Colonic mucosa (tissue), 4 donors: ENCODE results near the gene EPHA2. TPM values are rescaled to one million over a fixed set of nuclear protein-coding genes. Genes with fewer than 3 reads are reported as not detected.

Experiments
- DNase-seq: peaks from one replicate; pipeline ENCODE4 v3.0.0-alpha.2; 2020
- H3K27ac ChIP-seq: fragments of 200-600 bp; one replicate; pipeline ENCODE4 v1.8.0; 2021
- H3K27me3 ChIP-seq: fragments of 200-600 bp; one replicate; pipeline ENCODE4 v1.8.0; 2021
- H3K36me3 ChIP-seq: fragments of 200-600 bp; one replicate; pipeline ENCODE4 v1.8.0; 2021
- H3K4me1 ChIP-seq: fragments of 200-600 bp; one replicate; pipeline ENCODE4 v1.8.0; 2021; ENCODE audit warnings: mild to moderate bottlenecking
- H3K4me3 ChIP-seq: fragments of 200-600 bp; one replicate; pipeline ENCODE4 v1.8.0; 2021
- H3K9ac ChIP-seq, 2 donors: one replicate each; pipeline ENCODE4 v1.7.0; 2013; ENCODE audit warnings: control low read depth in 2 of 2, low read depth in 2 of 2, low read length in 2 of 2
- H3K9me3 ChIP-seq: fragments of 200-600 bp; one replicate; pipeline ENCODE4 v1.8.0; 2021
- intact Hi-C: fragments of 100-400 bp; cut with DNase I; formaldehyde crosslinking; loops from one replicate; pipeline ENCODE4 v1.14.1; 2022
- total RNA-seq, 2 donors: library from RNA; stranded (reverse); fragmentation: NEBNext Ultra II Directional in 1 of 2; extraction: Animal tissue kit (Norgen Biotek cat#: 25700) in 1 of 2; gene quantifications; one replicate each; pipeline ENCODE4 v1.2.1, GENCODE V29; 2021
- TF ChIP-seq, protein P1 (sequence below): fragments of 200-600 bp; IDR thresholded peaks from one replicate; pipeline ENCODE4 v1.8.0; 2022; ENCODE audit warnings: antibody characterized with exemption, mild to moderate bottlenecking
- donor health status: healthy.
- donor health status: DM: no; HTN: no; CAD: no.
- donor health status: DM: no; HTN: no; CAD: no.

Gene EPHA2
- total RNA-seq, 2 donors from 2014 or later: 15.7 to 40.8 TPM

DNA sequence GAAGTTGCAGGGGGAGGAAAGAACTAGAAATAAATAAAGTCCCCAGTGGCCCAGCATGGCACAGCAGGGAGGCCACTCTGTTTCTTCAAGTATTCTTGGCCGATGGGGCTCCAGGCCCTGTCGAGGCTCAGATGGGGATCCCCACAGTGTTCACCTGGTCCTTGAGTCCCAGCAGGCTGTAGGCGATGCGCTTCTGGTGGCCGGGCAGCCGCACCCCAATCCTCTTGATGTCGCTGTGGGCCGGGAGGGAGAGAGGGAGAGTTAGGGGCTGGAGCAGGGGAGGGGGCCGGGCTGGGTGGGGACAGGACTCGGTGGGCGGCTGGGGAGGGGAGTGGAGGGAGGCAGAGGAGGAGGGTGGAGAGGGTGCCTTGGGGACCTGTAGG, 30.8 kb downstream of the EPHA2 start:
- H3K27me3 ChIP-seq: no peaks in the 10 kb centered on the region
- H3K9ac ChIP-seq: no peak overlapping the region
- no peaks in the 10 kb centered on the region for H3K4me1 ChIP-seq
- TF ChIP-seq, protein P1, sequence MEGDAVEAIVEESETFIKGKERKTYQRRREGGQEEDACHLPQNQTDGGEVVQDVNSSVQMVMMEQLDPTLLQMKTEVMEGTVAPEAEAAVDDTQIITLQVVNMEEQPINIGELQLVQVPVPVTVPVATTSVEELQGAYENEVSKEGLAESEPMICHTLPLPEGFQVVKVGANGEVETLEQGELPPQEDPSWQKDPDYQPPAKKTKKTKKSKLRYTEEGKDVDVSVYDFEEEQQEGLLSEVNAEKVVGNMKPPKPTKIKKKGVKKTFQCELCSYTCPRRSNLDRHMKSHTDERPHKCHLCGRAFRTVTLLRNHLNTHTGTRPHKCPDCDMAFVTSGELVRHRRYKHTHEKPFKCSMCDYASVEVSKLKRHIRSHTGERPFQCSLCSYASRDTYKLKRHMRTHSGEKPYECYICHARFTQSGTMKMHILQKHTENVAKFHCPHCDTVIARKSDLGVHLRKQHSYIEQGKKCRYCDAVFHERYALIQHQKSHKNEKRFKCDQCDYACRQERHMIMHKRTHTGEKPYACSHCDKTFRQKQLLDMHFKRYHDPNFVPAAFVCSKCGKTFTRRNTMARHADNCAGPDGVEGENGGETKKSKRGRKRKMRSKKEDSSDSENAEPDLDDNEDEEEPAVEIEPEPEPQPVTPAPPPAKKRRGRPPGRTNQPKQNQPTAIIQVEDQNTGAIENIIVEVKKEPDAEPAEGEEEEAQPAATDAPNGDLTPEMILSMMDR: no peak
- H3K27ac ChIP-seq: no peak overlapping the region
- no peak overlapping the region for H3K4me3 ChIP-seq
- no peak for DNase-seq
- intact Hi-C loops: no loop called here
- no peaks in the 10 kb centered on the region for H3K9me3 ChIP-seq
- no peaks in the 10 kb centered on the region for H3K36me3 ChIP-seq

DNA sequence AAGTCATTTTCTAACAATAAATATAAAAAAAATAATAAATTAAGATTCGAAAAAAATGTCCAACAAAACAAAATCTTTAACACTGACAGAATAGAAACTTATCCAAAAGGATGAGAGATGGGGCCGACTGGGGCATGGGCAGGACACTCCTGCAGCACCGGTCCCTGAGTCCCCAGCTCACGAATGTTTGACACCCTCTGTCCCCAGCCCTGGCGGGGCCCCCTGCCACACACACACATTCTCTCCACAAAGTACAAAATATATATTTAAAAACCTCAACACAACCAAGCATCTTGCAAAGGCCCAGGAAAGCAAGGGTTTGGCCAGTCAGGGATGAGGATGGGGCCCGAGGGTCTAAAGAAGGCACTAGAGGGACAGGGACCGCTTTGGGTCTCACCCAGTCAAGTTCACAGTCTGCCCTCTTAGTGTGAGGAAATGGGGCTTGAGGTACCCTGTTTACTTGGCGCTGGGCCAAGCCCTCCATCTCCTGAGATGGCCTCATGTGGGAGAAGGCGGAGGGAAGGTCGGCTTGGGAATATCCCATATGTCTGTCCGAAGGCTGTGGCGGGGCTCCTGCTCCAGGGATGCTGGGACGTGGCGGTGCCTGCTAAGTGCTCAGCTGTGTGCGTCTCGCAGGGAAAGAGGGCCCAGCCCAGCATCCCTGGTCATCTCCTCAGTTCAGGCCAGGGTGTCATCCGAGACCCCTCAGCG, 31.3 kb downstream of the EPHA2 start:
- no peaks in the 10 kb centered on the region for H3K27me3 ChIP-seq
- H3K27ac ChIP-seq: no peak overlapping the region
- intact Hi-C loops: no loop called here
- no peaks in the 10 kb centered on the region for H3K4me1 ChIP-seq
- DNase-seq: no peak
- no peaks in the 10 kb centered on the region for H3K9me3 ChIP-seq
- no peak overlapping the region for H3K9ac ChIP-seq
- TF ChIP-seq, protein P1: no peak
- H3K36me3 ChIP-seq: no peaks in the 10 kb centered on the region
- no peak overlapping the region for H3K4me3 ChIP-seq

DNA sequence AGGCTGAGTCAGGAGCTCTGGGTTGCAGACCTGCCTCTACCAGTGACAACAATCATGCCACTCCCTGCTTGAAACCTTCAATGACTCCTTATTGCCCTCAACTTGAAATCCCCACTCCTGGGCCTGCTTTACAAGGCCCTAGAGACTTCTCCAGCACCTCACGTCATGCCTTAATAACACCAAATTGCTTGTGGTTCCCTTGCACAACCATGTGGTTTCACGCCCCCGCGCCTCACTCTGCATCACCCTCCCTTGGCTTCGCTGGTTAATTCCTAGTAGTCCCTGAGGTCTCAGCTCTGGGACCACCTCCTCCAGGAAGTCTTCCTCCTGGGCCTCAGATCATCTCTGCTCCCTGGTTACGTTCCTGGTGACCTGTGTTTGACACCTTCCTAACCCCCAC, 33.0 kb downstream of the EPHA2 start:
- Histone ChIP-seq H3K9ac (no peak overlapping the region), H3K27me3 (no peaks in the 10 kb centered on the region), H3K4me3 (no peak overlapping the region), H3K36me3 (no peaks in the 10 kb centered on the region), H3K27ac (no peak overlapping the region), H3K9me3 (no peaks in the 10 kb centered on the region), H3K4me1 (no peaks in the 10 kb centered on the region)
- intact Hi-C loops: no loop called here
- TF ChIP-seq, protein P1: no peak
- DNase-seq: no peak

DNA sequence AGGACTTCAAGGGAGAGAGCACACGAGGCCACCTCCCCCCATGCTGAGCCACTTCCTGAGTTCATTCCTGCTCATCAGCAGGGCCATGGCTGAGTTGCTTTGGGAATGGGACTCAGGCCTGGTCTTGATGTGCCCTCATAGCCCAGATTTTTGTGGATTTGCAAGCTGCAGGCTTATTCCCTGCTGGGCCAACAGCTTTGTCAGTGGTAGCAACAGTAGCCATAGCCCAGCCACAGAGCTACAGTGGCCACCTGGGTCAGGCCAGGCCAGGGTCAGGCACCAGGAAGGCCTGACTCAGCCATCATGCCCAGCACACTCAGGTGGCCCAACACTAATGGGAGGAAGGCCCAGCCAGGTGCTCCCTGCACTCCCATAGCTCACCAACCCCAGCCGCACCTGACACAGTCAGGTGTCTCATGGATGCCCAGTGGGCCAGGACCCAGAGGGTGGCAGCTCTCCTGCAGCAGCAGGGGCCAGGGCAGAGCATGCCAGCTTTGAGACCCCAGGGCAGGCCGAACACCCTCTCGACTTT, 33.5 kb downstream of the EPHA2 start:
- H3K4me3 ChIP-seq: no peak overlapping the region
- H3K27me3 ChIP-seq: no peaks in the 10 kb centered on the region
- intact Hi-C loops: no loop called here
- TF ChIP-seq, protein P1: no peak
- H3K27ac ChIP-seq: no peak overlapping the region
- H3K36me3 ChIP-seq: no peaks in the 10 kb centered on the region
- H3K4me1 ChIP-seq: no peaks in the 10 kb centered on the region
- no peaks in the 10 kb centered on the region for H3K9me3 ChIP-seq
- no peak for DNase-seq
- no peak overlapping the region for H3K9ac ChIP-seq

DNA sequence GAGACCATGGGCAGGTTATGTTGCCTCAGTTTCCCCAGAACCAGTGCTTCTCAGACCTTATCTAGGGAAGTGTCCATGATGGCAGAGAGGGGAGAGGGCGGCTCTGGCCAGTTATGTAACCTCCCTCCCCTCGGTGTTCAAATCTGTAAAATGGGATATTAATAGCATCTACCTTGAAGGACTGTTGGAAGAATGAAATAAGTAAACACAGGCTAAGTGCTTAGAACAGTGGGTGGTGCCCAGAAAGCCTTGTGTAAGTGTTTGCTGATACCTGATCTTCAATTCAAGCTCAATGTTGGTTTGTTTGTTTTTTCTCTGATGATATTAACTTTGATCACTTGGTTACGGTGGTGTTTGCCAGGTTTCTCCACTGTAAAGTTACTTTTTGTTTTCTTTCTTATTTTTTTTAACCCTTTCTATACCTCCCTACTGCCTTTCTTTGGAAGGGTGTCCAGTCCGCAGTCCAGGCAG, 34.9 kb downstream of the EPHA2 start:
- TF ChIP-seq, protein P1: no peak
- intact Hi-C loops: no loop called here
- H3K9me3 ChIP-seq: no peaks in the 10 kb centered on the region
- H3K36me3 ChIP-seq: no peaks in the 10 kb centered on the region
- no peak overlapping the region for H3K9ac ChIP-seq
- H3K27me3 ChIP-seq: no peaks in the 10 kb centered on the region
- no peak overlapping the region for H3K4me3 ChIP-seq
- DNase-seq: no peak
- no peaks in the 10 kb centered on the region for H3K4me1 ChIP-seq
- no peak overlapping the region for H3K27ac ChIP-seq
